Duodenal mucosa (tissue), 2 donors: ENCODE data around the gene C14orf93.

Source experiments
- H3K27ac ChIP-seq: one replicate; pipeline ENCODE4 v1.7.0; 2013; ENCODE audit warnings: low read depth, low read length
- H3K27me3 ChIP-seq, 2 donors: one replicate each; pipeline ENCODE4 v1.7.0; 2013; ENCODE audit warnings: low read length in 2 of 2, control low read depth in 1 of 2; ENCODE audit not compliant: insufficient read depth in 2 of 2, control insufficient read depth in 1 of 2
- H3K36me3 ChIP-seq, 2 donors: one replicate each; pipeline ENCODE4 v1.7.0; 2013; ENCODE audit warnings: low read length in 2 of 2, control low read depth in 1 of 2; ENCODE audit not compliant: insufficient read depth in 2 of 2, control insufficient read depth in 1 of 2
- H3K4me1 ChIP-seq, 2 donors: one replicate each; pipeline ENCODE4 v1.7.0; 2013; ENCODE audit warnings: low read length in 2 of 2, control low read depth in 1 of 2; ENCODE audit not compliant: insufficient read depth in 2 of 2, control insufficient read depth in 1 of 2
- H3K4me3 ChIP-seq, 2 donors: one replicate each; pipeline ENCODE4 v1.7.0; 2013; ENCODE audit warnings: low read length in 2 of 2, low read depth in 1 of 2
- H3K9ac ChIP-seq, 2 donors: one replicate each; pipeline ENCODE4 v1.7.0; 2013; ENCODE audit warnings: low read length in 2 of 2, low read depth in 1 of 2
- H3K9me3 ChIP-seq, 2 donors: one replicate each; pipeline ENCODE4 v1.7.0; 2013; ENCODE audit warnings: low read length in 2 of 2, control low read depth in 1 of 2; ENCODE audit not compliant: control insufficient read depth in 1 of 2

C14orf93 gene

DNA sequence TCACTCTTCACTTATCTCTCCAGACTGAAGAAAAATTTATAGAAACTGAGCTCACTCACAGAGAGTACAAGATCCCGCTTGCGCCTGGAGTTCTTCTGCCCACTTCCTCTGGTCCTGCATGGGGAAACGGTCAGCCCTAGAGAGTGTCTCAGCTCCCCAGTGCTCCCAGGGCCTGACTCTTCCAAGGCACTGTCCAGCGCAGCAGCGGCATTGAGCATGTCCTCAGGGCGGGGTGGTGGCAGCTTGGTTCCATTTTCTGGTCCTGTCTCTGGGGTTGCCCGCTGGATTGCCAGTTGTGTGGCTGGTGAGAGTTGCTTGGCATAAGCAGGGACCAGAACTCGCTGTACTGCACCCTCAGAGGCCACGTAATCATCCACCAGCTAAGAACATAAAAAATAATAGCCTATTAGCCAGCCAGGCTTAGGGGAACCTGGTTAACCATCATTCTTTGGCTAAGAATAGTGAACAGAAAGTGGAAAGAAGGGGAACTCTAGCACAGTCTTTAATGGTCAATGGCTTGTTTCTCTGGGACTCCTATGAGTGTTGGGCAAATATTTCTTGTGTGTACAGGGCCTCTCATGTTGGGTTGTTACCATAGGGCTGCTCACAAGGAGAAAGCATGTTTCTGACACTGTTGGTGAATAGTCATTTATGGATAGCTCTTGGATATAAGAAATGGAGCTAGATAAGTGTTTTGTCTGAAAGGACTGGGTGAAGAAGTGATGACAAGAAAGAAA lies 13.9 kb downstream of the C14orf93 start:
- H3K36me3 ChIP-seq: peaks cover 0 to 4% of the 10 kb centered on the region in 2 donors
- no peak overlapping the region for H3K4me3 ChIP-seq
- H3K4me1 ChIP-seq: no peaks in the 10 kb centered on the region
- no peak overlapping the region for H3K9ac ChIP-seq
- no peaks in the 10 kb centered on the region for H3K9me3 ChIP-seq
- no peak overlapping the region for H3K27ac ChIP-seq
- no peaks in the 10 kb centered on the region for H3K27me3 ChIP-seq

DNA sequence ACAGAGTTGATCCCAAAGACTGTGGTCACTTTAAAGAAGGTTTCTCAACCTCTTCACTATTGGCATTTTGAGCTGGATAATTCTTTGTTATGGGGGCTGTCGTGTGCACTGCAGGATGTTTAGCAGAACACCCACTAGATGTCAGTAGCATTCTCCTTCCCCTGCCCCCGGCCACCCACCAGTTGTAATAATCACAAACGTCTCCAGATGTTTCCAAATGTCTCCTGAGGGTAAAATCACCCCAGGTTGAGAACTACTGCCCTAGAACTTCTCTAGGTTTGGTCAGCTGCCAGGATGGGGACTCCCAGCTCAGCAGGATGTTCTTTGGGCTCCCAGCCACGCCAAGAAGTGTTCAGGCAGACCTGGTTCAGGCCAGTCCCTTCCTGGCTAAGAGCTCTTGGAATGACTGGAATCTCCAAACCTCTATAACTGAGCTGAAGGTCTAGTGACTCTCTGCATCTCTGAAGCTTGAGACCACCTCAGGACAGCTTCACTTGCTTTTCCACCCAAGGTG lies 15.1 kb downstream of the C14orf93 start:
- H3K9me3 ChIP-seq: no peaks in the 10 kb centered on the region
- no peaks in the 10 kb centered on the region for H3K27me3 ChIP-seq
- H3K9ac ChIP-seq: no peak overlapping the region
- H3K4me1 ChIP-seq: no peaks in the 10 kb centered on the region
- H3K4me3 ChIP-seq: no peak overlapping the region
- no peak overlapping the region for H3K27ac ChIP-seq
- H3K36me3 ChIP-seq: peaks cover 0 to 4% of the 10 kb centered on the region in 2 donors

DNA sequence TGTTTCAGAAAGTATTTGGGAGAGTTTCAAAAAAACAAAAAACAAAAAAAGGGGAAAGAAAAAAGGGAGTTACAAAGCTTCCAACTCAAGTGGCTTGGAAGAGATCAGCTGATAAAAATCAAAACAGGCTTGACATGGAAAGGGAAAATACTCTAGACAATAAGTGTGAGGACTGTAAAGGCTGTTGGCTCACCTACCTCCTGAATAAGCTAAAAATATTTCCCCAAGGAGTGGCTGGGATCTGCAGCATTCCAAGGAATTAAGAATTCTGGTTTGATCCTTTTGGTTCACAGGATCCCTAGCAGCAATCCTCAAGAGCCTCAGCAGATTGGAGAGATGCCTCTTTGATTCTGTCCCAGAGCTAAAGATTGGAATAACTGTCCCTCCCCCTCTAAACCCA lies 16.4 kb downstream of the C14orf93 start:
- peaks cover 0 to 4% of the 10 kb centered on the region in 2 donors for H3K36me3 ChIP-seq
- no peak overlapping the region for H3K27ac ChIP-seq
- no peak overlapping the region for H3K4me3 ChIP-seq
- H3K4me1 ChIP-seq: no peaks in the 10 kb centered on the region
- no peaks in the 10 kb centered on the region for H3K27me3 ChIP-seq
- no peaks in the 10 kb centered on the region for H3K9me3 ChIP-seq
- H3K9ac ChIP-seq: no peak overlapping the region

DNA sequence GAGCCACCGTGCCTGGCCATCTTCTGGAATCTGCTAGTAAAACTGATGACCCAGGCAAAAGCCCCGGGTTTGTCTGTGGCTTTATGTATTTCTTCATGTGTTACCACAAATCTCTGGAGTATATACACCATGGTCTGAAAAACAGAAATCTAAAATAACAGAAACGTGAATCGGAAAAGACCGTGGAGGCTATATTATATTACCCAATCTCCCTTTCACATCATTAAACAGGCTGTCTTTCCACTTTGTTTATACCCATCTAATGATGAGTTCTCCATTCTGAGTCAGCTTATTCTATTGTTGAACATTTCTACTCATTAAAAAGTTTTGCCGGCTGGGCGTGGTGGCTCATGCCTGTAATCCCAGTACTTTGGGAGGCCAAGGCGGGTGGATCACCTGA lies 18.1 kb downstream of the C14orf93 start:
- Histone ChIP-seq H3K9me3 (no peaks in the 10 kb centered on the region), H3K4me1 (no peaks in the 10 kb centered on the region), H3K36me3 (peaks cover 0 to 10% of the 10 kb centered on the region in 2 donors), H3K4me3 (no peak overlapping the region), H3K9ac (no peak overlapping the region), H3K27me3 (no peaks in the 10 kb centered on the region), H3K27ac (no peak overlapping the region)

DNA sequence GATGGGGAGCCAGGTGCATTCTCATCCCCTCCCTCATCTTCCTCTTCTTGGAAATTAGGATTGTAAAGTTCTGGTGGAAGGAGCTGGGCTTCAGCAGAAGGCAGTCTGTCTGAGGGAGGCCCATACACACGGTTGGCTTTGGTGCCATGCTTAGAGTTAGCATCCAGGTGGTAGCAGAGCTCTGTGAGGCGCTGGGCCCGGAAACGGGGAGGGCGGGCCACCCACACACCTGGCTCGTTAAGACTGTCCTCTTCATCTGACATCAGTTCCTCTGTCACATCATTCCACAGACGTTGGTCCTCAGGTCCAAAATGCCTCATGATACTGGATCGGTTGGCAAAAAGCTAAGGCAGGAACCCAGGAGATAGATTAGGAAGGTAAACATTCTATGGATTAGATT lies 22.7 kb downstream of the C14orf93 start:
- Histone ChIP-seq H3K9me3 (no peaks in the 10 kb centered on the region), H3K9ac (no peak overlapping the region), H3K4me1 (peaks cover 7% of the 10 kb centered on the region in 2 donors), H3K27ac (no peak overlapping the region), H3K27me3 (no peaks in the 10 kb centered on the region), H3K4me3 (no peak overlapping the region), H3K36me3 (peaks cover 0 to 6% of the 10 kb centered on the region in 2 donors)

DNA sequence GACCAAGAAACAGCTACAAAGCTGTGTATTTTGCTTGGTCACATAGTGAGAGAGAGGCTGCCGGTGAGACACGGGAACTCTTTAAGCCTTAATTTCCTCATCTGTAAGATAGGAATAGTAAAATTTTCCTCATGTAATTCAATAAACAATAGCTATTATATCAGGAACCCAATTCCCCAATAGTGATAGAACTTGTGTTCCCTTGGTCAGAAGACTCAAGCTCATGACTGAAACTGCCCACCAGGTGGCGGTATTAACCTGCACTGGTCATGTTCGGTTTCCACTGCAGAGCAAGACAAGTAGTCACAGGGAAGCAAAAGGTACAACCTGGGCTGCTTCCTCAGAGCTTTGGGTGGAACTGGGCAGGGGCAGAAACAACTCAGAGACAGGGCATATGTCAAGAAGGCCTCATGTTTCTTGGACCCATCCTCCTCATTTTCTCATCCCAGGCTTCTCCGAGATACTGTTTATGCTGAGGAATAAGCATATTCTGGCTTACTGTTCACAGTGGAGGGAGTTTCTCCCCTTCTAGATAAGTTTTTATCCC lies 23.4 kb downstream of the C14orf93 start:
- no peak overlapping the region for H3K9ac ChIP-seq
- H3K4me1 ChIP-seq: peaks cover 7 to 12% of the 10 kb centered on the region in 2 donors
- H3K27ac ChIP-seq: no peak overlapping the region
- peaks cover 3 to 4% of the 10 kb centered on the region in 2 donors for H3K27me3 ChIP-seq
- no peaks in the 10 kb centered on the region for H3K9me3 ChIP-seq
- H3K4me3 ChIP-seq: no peak overlapping the region
- H3K36me3 ChIP-seq: peaks cover 0 to 6% of the 10 kb centered on the region in 2 donors

DNA sequence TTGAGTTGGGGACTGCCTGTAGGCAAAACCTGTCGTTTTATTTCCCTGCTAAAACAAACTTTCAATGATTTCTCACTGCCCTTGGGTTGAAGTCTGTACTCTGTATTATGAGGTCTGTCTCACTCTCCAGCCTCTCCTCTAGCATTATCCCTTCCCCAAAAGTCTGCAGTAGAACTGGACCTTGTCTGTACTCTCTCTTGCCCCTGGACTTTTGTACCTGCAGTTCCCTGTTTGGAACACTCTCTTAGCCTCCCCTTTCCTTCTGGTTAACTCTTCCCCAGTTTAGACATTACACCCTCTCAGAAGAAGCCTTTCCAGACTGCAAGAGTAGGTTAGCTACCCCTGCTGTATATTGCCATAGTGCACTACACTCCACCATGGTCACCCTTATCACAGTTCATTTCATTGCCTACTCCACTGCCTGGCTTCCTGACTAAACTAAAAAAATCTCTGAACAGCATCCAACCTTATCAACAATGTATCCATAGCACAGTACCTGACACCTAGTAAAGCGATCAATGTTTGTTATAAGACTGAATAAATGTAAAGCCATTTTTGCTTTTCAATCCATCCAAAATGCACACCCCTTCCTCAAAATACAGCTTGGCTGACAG lies 23.9 kb downstream of the C14orf93 start:
- no peak overlapping the region for H3K9ac ChIP-seq
- H3K27me3 ChIP-seq: peaks cover 6 to 10% of the 10 kb centered on the region in 2 donors
- H3K4me1 ChIP-seq: peaks cover 7 to 12% of the 10 kb centered on the region in 2 donors
- H3K9me3 ChIP-seq: no peaks in the 10 kb centered on the region
- no peak overlapping the region for H3K27ac ChIP-seq
- no peak overlapping the region for H3K4me3 ChIP-seq
- peaks cover 0 to 6% of the 10 kb centered on the region in 2 donors for H3K36me3 ChIP-seq

DNA sequence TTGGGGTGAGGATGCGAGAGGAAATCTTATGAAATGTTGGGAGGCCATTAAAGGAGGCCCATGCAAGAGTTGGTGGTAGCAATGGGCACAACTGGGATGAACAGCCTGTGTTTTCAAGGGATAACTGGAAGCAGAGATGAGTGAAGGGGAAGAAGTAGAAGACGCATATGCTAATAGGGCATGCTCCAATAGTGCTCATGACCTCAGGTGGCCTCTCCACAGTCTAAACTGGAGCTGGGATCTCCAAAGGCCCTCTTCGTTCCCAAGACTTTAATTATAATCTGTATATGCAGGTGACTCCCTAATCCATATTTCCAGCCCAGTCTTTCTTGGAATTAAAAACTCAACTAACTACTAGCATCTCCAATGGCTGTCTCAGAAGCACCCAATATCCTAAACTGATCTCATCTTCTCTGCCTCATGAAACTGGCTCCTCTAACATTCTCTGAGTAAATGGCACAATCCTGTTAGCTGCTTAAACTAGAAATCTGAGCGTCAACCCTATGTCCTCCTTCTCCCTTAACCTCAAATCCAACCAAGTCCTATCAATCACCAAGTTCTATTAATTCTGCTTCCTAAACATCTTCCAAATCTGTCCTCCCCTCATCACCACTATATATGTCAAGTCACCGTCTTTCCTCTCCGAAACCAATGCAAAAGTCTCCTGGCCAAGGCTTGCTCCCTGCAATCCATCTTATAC lies 24.8 kb downstream of the C14orf93 start:
- Histone ChIP-seq H3K27me3 (peaks cover 6 to 12% of the 10 kb centered on the region in 2 donors), H3K4me1 (peaks cover 13 to 16% of the 10 kb centered on the region in 2 donors), H3K9me3 (no peaks in the 10 kb centered on the region), H3K36me3 (peaks cover 0 to 6% of the 10 kb centered on the region in 2 donors), H3K27ac (no peak overlapping the region), H3K9ac (no peak overlapping the region), H3K4me3 (no peak overlapping the region)

DNA sequence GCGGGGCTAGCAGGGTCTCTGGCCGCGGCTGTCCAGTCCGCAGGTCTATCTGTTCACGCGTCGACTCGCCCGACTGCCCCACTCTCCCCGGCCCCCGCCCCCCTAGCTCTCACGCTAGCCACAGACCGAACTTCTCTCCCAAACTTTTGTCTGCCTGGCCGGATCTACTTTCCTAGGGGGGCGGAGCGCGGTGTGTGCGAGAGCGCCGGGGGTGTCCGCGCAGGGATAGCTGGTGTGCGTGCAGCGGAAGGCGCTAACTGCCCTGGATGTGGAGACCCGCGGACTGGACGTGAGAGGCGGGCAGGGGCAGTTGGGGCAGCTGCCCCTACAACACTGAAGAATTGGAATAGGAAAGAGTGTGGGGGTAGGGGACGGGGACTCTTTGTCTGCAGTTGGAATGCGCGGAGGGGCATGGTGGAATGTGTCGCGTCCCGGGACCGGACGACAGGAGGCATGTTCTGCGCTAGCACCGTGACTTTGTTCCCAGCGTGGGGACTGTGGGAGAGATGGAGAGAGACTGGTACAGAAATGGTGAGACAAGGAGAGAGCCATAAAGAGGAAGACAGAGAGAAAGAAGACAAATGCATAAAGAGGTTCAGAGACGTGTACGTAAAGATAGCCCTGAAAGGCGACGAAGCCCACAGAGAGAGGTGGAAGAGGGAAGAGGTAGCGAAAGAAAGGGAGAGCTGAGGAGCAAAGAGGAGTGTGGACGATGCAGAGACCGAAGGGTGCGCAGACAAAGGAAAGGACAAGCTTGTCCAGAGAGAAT lies 27.3 kb downstream of the C14orf93 start, which contains the start of gene AJUBA:
Gene AJUBA (minus strand): TSS at position 75 of the 769 bp plus-strand sequence. CDS start 285 bp downstream, outside the sequence.
- H3K4me3 ChIP-seq: peak within 1 kb of the TSS; percentile 72 to 95
- peak within 1 kb of the TSS; percentile 27 for H3K27ac ChIP-seq
- peak within 1 kb of the TSS; percentile 24 to 86 for H3K9ac ChIP-seq
- H3K27me3 ChIP-seq: peaks cover 6 to 12% of the 10 kb centered on the region in 2 donors
- H3K4me1 ChIP-seq: peaks cover 33 to 37% of the 10 kb centered on the region in 2 donors
- H3K36me3 ChIP-seq: peaks cover 0 to 6% of the 10 kb centered on the region in 2 donors
- H3K9me3 ChIP-seq: no peaks in the 10 kb centered on the region
